Stimulated activated CD4-positive, alpha-beta T cell treated with anti-CD3 and anti-CD28 coated beads, Interleukin-4, amount 100 ng/mL, for 48 hours (primary cell): ENCODE measurements around the gene EEF1E1.
"Not testable (repeated sequence)": the region's sequence is repeated elsewhere in the genome, so short reads cannot be mapped to it uniquely, and the experiment has no call there.

ENCODE experiments used
- DNase-seq, 2 donors: peaks; one replicate each; pipeline ENCODE4 v3.0.0-alpha.2; 2020; ENCODE audit warnings: low read depth in 2 of 2

The EEF1E1 gene

DNA sequence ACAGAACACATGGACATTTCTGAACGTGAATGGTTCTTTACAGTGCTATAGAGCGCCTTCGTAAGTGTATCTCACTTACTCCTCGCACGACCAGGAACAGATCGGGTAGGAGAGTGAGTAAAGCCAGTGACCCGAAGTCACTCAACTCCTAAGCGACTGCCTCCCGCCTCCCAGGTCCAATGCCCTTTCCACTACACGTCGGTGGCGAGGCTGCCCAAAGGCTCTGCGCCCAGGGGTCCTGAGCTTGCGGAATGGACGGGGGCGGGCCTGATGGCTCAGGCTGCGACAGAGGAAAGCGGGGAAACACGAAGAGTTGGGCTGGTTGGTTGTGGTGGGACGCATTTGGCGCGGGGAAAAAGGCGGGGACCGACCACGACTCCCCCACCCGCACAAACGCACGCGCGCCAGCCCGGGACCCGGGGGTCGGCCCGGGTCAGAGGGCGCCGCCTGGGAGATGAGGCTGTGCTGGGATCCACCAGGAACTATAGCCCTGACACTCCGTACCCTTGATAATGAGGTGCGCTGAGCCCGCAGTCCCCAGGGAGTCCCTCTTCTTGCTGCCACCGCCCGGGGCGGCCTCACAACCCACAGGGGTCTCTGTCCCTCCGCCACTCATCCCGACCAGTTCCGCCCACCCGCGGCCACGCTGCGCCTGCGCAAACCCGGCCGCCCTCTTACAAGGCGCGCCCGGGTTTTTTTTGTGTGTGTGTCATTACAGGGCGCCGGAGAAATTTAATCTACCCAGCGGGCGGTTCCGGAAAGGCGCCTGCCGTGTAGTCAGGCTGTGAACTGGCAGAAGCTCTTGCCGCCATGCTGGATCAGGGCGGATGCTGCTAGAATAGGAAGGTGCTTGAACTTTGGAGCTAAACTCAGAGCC, 38.3 kb downstream of the EEF1E1 start, which contains the start of gene BLOC1S5:
TSS of gene BLOC1S5 (minus strand) at position 629 of the 877 bp plus-strand sequence. CDS start at position 616, 13 bp downstream.
- DNase-seq, result peak; percentile 96

DNA sequence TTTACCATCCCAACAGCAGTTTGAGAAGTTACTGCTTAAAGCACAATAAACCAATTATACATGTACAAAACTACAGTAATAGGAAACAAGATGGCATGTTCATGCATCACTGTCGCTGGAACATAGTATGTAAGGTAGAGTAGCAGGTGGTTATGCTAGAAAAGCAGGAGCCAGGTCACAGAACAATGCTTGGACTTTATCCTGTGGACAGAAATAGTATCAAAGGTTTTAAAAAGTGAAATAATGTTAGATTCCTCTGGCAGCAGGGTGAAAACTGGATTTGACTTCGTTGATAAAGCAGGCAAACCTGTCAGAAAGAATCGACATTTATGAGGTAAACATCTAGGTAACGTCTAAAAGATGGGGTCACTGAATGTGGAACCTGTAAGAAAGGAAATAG, 40.6 kb downstream of the EEF1E1 start:
- DNase-seq, result no peak

DNA sequence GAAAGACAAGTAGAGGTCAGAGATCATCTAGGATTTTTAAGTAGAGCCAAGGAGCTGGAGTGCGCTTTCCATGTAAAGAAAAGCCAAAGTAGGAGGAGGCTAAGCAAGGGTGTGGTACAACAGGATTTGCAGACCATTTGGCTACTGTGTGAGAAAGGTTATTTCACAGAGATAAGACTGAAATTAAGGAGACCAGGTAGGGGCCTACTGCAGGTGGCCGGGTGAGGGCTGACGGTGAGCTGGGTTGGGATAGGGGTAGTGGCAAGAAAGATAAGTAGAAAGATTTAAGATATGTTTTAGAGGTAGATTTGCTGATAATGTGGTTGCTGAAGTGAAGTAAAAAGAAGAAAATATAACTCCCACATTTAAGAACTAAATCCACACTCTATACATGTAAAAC, 42.0 kb downstream of the EEF1E1 start:
- no peak for DNase-seq

DNA sequence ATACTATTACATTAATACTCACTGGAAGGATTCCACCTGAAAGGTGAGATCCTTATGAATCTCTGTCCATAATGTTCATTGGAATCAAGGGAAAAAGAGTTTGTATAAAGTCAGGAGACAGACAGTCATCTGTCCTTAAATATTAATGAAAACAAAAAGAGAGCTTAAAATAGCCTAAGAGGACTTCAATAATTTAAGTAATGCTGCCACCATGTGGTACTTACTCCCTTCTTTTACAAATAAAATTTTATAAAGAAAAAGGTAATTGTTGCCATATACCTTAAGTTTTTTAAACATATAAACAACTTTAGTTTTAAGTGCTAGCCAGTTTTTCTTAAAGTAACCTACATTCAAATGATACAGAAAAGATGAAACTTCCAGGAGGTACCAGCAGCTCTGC, 43.2 kb downstream of the EEF1E1 start:
- DNase-seq, result no peak

DNA sequence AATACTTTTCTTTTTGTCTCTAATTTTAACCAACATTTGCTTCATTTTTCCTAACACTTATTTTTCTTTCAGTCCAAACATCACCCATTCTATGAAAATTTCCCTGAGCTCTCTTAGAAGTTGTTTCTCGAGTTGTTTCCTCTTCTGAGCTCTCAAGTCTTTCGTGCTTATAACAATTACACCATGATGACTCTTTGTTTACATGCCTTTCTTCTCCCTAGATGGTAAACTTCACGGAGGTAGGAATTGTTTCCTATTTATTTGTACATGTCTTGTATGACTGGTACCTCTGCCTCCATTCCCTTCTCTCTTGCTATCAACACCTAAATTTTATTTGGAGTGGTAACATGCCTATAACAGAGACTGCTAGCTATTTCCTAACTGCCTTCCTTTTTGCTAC, 44.6 kb downstream of the EEF1E1 start:
- DNase-seq, result no peak

DNA sequence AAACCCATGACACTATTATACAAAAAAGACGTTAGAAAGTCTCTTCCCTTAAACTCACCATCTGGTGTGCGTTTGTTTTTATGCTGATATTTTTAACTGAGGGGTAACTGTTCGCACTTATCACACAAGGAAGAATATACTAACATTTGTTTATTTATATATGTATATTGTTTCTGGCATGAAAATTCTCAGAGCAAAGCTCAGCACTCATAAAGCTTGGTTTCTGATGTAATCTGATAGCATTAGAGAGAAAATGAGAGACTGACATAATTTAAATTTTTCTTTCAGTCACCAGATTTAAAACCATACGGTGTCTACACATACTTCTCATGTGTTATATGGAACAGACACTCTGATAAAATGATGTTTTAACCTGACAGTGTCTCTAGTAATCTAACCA, 45.1 kb downstream of the EEF1E1 start:
- no peak for DNase-seq

DNA sequence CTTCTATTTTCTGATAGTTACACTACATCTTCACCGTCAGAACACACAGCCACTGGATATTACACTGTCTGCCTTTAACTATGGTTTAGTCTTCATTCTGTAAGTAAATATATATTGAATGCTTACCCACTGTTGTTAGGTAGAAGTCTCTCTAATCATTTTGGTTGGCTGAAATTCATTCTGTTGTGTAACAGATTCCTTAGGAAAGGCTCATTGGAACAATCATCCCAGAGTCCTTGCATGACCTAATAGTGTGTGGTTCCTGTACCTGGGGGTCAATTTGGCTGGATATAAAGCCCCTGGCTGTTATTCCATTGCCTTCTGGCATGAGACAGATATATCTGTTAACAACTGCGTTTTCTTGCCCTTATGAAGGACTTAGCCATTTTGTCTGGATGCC, 48.1 kb downstream of the EEF1E1 start:
- DNase-seq, result no peak

DNA sequence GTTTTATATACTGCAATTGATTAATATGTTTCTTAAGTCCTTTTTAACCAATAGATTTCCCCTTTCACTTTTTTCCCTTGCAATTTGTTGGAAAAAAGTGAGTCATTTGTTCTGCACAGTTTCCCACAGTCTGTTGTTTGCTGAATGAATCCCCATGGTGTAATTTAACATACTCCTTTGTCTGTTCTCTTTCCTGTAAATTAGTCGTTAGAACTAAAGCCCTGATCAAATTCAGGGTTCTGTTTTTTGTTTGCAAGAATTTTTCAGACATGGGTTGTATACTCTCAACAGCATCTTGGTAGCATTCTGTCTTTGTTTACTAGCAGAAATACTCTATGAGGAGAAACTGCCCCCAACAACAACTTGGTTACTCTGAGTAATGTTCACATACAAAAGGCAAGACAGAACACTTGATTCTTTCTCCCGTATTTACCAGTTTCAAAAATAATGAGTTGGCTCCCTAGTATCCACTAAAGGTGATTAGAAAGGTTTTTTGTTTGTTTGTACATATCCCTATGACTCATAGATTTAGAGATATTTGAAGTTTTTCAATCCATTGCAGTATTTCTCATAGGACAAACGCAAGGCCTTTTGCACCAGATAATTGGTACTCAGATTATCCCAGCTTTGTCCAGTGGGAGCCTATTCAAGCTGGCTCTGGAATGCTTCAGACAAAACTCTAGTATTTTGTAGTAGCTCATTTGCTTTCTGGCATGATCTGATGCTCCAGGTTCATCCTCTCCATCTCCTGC, 54.6 kb downstream of the EEF1E1 start:
- DNase-seq, result no peak

DNA sequence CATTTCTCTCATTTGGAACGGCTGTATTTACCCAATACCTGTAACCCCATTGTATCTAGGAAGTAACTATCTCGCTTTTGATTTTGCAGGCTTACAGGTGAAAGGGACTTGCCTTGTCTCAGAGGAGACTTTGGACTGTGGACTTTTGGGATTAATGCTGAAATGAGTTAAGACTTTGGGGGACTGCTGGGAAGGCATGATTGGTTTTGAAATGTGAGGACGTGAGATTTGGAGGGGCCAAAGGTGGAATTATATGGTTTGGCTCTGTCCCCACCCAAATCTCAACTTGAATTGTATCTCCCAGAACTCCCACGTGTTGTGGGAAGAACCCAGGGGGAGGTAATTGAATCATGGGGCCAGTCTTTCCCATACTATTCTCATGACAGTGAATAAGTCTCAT, 56.6 kb downstream of the EEF1E1 start:
- not testable (repeated sequence) for DNase-seq

DNA sequence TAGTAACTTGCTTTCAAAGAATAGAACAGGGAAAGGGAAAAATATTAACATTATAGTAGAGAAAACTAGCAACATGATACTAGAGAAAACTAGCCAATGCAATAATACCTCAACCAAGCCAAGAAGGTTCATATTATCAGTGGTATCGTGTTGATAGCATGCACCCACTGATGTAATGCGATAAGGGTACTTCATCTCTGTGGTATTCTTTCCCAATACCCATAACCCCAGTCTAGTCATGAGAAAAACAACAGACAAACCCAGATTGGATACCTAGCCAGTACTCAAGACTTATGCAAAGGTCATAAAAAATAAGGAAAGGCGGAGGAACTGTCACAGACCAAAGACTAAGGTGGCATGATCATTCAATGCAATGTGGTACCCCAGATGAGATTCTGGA, 59.1 kb downstream of the EEF1E1 start:
- DNase-seq, result no peak

DNA sequence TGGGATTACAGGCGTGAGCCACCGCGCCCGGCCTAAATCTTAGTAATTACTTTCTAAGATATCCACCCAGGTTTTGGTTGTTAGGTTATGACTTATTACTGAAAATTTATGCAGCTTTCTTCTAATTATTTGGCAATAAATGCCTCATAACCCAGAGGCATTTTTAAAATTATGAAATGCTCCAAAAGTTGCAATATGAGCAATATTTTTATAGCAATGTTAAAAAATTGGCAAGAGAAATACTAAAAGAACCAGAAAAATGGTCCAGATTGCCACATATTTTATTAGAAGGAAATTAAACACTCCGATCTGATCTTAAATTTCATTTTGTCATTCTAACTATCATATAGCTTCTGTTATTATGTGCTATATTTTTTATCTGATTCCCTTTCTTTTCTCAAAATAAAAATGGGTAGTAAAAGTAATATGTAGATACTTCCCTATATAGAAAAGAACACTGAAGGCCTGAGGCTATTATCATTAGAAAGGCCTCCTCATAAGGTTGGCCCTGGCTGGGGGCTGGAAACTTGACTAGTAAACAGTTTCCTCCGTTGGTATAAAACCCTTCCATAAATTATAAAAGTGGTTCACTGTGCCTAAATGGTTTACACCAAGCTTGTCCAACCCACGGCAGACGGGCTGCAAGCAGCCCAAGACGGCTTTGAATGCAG, 60.3 kb downstream of the EEF1E1 start:
- no peak for DNase-seq

DNA sequence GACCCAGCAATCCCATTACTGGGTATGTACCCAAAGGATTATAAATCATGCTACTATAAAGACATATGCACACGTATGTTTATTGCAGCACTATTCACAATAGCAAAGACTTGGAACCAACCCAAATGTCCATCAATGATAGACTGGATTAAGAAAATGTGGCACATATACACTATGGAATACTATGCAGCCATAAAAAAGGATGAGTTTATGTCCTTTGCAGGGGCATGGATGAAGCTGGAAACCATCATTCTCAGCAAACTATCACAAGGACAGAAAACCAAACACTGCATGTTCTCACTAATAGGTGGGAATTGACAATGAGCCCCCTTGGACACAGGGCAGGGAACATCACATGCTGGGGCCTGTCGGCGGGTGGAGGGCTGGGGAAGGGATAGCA, 68.2 kb downstream of the EEF1E1 start:
- not testable (repeated sequence) for DNase-seq

DNA sequence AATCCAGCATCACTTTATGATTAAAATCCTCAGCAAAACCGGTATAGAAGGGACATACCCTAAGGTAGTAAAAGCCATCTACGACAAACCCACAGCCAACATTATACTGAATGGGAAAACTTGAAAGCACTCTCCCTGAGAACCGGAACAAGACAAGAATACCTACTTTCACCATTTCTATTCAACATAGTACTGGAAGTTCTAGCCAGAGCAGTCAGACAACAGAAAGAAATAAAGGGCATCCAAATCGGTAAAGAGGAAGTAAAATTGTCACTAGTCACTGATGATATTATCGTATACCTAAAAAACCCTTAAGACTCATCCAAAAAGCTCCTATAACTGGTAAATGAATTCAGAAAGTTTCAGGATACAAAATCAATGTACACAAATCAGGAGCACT, 71.4 kb downstream of the EEF1E1 start:
- no peak for DNase-seq
